GM21515 (cell line): Measurements from ENCODE around the gene MINDY1.

Source experiments
- ATAC-seq: cut with Tn5 transposase; IDR thresholded peaks from one replicate; pipeline ENCODE4 v1.9.1; 2021; ENCODE audit not compliant: unreplicated experiment

MINDY1 gene

GRCh38 chr1:151011154-151011850 is 4.6 kb upstream of the MINDY1 start:
- ATAC-seq: no peak

DNA sequence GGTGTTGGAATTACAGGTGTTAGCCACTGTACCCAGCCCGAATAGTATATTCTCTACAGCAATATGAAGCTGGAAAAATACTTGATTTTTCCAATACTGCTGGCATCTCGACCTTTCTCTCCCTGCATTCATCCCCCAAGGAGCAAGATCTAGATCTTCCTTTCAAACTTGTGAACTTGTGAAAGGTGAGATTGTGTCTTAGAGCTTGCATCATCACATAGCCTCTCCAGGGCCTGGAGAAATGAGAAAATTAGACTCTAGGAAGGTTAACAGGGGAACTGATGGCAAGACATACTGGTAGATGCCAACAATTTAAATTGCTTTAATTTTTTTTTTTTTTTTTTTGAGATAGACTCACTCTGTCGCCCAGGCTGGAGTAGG is 3.6 kb upstream of the MINDY1 start:
- ATAC-seq: no peak

- ATAC-seq: no peak
Measured at GRCh38 chr1:151009674-151010345, 3.1 kb upstream of the MINDY1 start.

- no peak for ATAC-seq
Measured at GRCh38 chr1:151009206-151009587, 2.5 kb upstream of the MINDY1 start.

DNA sequence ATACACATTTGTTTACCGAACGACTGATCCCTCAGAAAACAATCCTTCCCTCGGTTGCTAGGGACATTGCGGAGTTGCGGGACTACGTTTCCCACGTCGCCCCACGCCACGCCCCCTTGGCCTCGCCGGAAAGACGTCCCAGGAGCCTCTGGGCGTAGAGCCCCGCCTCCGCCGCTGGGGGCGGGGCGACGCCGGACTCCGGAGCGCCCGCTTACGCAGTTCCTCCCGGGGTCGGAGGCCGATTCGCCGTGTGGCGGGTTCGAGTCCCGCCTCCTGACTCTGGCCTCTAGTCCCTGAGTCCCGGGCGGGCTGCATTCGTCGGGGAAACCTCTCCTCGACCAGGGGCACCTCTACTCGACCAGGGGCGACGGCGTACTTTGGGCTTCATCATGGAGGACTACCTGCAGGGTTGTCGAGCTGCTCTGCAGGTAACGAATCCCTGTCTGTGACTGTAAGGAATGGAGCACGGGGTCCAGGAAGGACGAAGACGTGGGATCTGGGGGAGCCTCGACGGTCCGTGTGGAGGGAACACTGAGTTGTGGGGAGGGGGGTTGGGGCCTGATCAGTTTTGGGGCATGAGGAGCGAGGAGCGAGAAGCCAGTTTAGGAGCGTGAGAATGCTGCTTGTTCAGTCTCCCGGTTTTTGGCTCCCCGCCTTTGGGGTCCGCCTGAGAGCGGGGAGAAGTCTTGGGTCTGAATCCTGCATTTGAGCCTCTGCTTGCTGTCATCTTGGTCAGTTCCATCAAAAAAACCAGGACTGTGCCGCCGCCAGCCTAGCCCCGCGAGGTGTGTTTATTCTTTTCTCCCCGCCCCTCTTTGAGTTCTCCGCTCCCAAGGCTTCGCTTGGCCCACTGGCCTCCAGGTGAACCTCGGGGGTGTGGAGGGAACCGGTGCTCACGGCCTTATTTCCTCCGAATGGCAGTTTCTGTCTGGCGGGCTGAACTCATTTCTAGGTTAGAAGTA is 1.8 kb upstream of the MINDY1 start, which contains the start of gene PRUNE1:
Gene PRUNE1 (plus strand): TSS at position 206 of the 962 bp plus-strand sequence. CDS start 184 bp downstream, at position 390.
- peak; percentile 61 for ATAC-seq

GRCh38 chr1:151007853-151008243 is 1.1 kb upstream of the MINDY1 start:
- no peak for ATAC-seq

GRCh38 chr1:151005729-151006319 is 878 bp downstream of the MINDY1 start:
- no peak for ATAC-seq

- no peak for ATAC-seq
Measured at GRCh38 chr1:151003180-151003579, 3.5 kb downstream of the MINDY1 start.

DNA sequence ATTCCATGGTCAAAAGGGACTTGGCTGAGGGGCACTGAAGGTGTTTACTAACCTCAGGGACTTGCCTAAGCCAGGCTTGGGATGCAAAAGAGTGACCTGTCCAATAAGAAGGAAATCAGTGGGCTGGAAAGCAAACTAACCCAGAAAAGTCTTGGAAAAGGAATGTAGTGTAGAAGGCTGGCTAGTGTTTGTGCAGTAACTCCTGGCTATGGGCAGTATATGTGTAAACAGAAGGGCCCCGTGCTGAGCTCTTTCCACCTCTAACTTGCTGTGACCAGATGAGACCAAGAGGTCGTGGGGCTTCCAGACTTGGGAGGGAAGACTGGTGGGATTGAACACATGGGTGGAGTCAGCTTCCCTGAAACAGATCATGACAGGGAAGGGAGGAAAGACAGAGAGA is 4.1 kb downstream of the MINDY1 start:
- ATAC-seq: no peak

DNA sequence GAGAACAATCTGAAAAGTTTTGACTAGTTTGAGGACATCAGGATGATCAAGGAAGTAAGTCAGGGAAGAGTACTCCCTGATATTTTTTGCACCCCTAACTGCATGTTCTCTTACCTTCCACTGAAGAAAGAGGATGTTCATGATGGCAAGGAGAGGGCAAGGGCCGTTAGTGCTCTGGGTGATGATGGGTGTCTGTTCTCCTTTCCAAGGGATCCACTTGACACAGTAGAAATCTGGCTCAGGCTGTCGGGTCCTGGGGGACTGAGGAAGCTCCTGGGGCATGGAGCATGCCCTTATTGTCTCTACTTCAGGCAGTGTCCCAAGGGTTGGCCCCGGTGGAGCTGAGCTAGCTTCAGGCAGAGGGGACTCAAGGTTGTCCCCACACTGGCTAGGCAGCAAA is 4.7 kb downstream of the MINDY1 start:
- ATAC-seq: no peak

DNA sequence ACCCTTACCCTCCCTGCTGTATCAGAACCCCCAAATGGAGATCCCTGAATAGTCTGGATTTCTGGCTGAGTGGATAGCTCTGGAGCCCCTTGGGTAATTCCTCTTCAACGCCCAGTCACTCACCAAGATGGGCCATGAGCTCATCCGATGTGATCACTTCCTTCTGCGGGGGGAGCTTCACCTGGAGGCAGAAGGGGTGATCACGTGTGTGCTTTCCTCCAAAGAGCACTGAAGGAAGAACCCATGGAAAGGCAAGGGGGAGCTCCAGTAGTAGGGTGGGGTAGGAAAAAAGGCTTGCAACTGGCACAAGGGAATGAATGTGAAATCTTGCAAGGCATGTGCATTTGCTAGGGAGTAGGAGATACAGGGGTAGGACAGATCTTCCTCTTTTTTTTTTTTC is 5.1 kb downstream of the MINDY1 start:
- no peak for ATAC-seq

GRCh38 chr1:151000408-151000807 is 6.3 kb downstream of the MINDY1 start:
- ATAC-seq: no peak

DNA sequence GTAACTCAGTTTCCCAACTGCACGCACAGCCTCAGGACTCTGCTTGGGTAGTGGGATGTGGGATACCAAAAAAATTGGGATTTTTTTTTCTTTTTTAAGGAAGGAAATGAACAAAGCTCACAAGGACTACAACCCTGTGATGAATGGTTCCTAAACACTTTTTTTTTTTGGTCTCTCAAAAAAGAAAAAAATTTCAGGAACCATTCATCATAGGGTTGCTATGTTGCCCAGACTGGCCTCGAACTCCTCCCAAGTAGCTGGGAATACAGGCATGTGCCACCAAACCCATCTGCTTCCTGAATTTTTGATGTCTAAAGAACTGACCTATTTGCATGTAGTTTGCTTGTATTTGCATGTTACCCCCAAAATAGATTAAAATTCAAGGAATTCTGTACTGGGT is 6.8 kb downstream of the MINDY1 start:
- no peak for ATAC-seq

- ATAC-seq: no peak
Measured at GRCh38 chr1:150999051-150999674, 7.5 kb downstream of the MINDY1 start.

- ATAC-seq: no peak
Measured at GRCh38 chr1:150997949-150998348, 8.8 kb downstream of the MINDY1 start.

DNA sequence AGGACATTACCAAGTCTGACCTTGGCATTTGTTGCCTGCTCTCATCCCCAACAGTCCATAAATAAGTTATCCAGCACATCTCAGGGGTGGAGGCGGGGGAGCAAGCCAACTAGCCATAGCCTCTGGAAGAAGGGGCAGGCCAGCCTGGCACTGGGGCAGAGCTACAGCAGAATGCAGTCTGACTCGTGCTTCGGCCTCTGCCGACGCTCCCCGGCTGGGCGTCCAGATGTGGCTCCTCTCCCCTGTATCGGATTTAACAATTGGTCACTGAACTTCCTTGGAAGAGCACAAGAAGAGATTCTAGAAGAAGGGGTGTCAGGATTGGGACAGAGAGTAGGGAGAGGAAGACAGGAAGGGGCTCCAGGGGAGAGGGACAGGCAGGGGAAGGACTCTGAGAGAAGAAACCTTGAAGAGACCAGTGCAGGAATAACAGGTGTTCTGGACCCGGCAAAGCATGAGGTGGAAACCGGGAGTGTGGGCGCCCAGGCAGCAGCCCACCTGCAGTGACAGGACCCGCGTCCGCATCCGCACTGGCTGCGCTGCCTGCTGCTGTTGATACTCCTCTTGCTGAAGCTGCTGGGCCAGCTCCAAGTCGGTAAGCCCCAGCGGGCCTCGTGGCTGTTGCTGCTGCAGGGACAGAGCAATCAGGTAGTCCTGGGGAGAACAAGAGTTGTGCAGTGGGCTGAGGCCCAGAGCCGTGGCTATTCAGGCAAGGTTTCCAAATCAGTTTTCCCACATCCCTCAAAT is 9.4 kb downstream of the MINDY1 start:
- ATAC-seq: no peak

DNA sequence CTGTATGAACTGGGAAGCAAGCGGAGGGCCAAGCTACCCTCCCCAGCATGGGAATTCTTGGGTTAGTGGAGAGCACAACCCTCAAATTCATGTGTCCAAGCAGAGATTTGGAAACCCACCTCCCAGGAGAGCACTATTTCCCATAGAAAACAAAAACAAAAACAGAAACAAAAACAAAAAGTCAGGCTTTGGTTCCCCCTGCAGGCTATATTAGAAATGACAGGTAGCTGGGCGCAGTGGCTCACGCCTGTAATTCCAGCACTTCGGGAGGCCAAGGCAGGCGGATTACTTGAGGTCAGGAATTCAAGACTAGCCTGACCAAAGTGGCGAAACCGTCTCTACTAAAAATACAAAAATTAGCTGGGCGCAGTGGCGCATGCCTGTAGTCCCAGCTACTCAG is 10.8 kb downstream of the MINDY1 start:
- no peak for ATAC-seq

- no peak for ATAC-seq
Measured at GRCh38 chr1:150995460-150995859, 11.2 kb downstream of the MINDY1 start.

GRCh38 chr1:150994248-150994647 is 12.5 kb downstream of the MINDY1 start:
- ATAC-seq: no peak

DNA sequence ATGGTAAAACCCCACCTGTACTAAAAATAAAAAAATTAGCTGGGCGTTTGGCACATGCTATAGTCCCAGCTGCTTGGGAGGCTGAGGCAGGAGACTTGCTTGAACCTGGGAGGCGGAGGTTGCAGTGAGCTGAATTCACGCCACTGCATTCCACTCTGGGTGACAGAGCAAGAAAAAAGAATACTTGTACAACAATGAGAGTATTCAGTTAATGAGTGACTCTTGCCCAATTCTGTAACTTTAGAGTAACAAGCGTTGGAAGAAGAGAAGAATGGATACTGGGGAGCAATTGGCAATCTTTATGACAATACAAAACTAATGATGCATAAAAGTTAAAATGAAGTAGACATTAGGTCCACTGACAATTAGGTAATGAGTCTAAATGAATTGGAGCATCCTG is 14.1 kb downstream of the MINDY1 start:
- no peak for ATAC-seq
